SU-DHL-6 (cell line): ENCODE data around the gene XYLT1.

ENCODE experiments used
- H2AFZ ChIP-seq: fragments of 200-600 bp; sonication (generic); 2 replicates; pipeline ENCODE4 v1.6.1; 2014; ENCODE audit warnings: low read depth, mild to moderate bottlenecking, moderate library complexity, mixed read lengths, antibody characterized with exemption, low read length; ENCODE audit not compliant: severe bottlenecking
- H3F3A ChIP-seq: fragments of 200-600 bp; shearing (Covaris generic); 2 replicates; pipeline ENCODE4 v1.6.0; 2016; ENCODE audit warnings: antibody characterized with exemption, mild to moderate bottlenecking; ENCODE audit not compliant: insufficient read depth
- H3K27ac ChIP-seq: fragments of 200-600 bp; sonication (generic); 2 replicates; pipeline ENCODE4 v1.5.1; 2016; ENCODE audit warnings: low read depth, mild to moderate bottlenecking, low read length, moderate library complexity, mixed read lengths
- H3K27me3 ChIP-seq: fragments of 200-600 bp; sonication (generic), shearing (Covaris generic); 2 replicates; pipeline ENCODE4 v1.6.0; 2014; ENCODE audit warnings: mild to moderate bottlenecking, low read length
- H3K36me3 ChIP-seq: fragments of 200-600 bp; sonication (generic); 2 replicates; pipeline ENCODE4 v1.6.1; 2014; ENCODE audit warnings: mild to moderate bottlenecking, low read length, mixed read lengths
- H3K4me2 ChIP-seq: fragments of 300-600, 200-600 bp; shearing (Covaris generic), sonication (generic); 2 replicates; pipeline ENCODE4 v1.6.0; 2014; ENCODE audit warnings: low read length, low read depth, mild to moderate bottlenecking; ENCODE audit not compliant: poor library complexity, severe bottlenecking
- H3K4me3 ChIP-seq: fragments of 200-600 bp; sonication (generic); 2 replicates; pipeline ENCODE4 v1.5.1; 2014; ENCODE audit warnings: antibody characterized with exemption, low read length, mild to moderate bottlenecking, mixed read lengths; ENCODE audit not compliant: insufficient read depth, poor library complexity, severe bottlenecking
- H3K79me2 ChIP-seq: fragments of 200-600 bp; sonication (generic); 2 replicates; pipeline ENCODE4 v1.6.1; 2014; ENCODE audit warnings: mild to moderate bottlenecking, low read length, moderate library complexity; ENCODE audit not compliant: insufficient read depth
- H3K9ac ChIP-seq: fragments of 200-600 bp; sonication (generic); 2 replicates; pipeline ENCODE4 v1.7.0; 2014; ENCODE audit warnings: mild to moderate bottlenecking, low read length
- H3K9me2 ChIP-seq: fragments of 200-600 bp; sonication (generic); replicated peaks from 2 replicates; pipeline ENCODE4 v1.6.1; 2014; ENCODE audit warnings: low read length; ENCODE audit not compliant: insufficient read depth
- H3K9me3 ChIP-seq: fragments of 200-600 bp; sonication (generic); 2 replicates; pipeline ENCODE4 v1.6.1; 2014; ENCODE audit warnings: low read length, mixed read lengths; ENCODE audit not compliant: insufficient read depth
- H4K20me1 ChIP-seq: fragments of 200-600 bp; sonication (generic); 2 replicates; pipeline ENCODE4 v1.6.1; 2014; ENCODE audit warnings: low read depth, mild to moderate bottlenecking, antibody characterized with exemption, low read length, moderate library complexity, mixed read lengths
- EZH2phosphoT487 ChIP-seq: fragments of 200-600 bp; sonication (generic), shearing (Covaris generic); conservative IDR thresholded peaks from 2 replicates; pipeline ENCODE4 v1.6.1; 2018; ENCODE audit warnings: mild to moderate bottlenecking, antibody characterized with exemption, low read length, moderate library complexity, mixed read lengths
- TF ChIP-seq, protein P1 (sequence below): fragments of 200-600 bp; sonication (generic); IDR thresholded peaks from one replicate; pipeline ENCODE4 v1.5.1; 2017; ENCODE audit warnings: antibody characterized with exemption, mild to moderate bottlenecking, low read length, moderate library complexity; ENCODE audit not compliant: insufficient read depth, poor library complexity, severe bottlenecking

The XYLT1 gene

DNA sequence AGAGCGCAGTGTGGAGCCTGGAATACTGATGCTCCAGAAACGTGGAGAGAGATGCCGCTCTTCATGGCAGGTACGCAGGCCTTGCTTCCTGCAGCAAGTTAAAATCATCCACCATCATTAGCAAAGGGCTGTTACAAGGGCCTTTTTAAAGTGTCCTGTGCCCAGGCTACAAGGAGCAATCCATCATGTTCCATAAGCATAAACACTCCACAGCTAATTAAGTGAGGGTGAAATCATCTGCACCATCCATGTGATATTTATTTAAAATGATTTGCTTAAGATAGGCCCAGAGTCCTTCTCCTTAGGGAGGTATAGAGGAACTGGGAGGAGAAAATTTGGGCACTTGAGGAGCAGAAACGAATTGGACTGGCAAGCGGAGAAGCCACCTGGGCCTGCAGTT, 372.1 kb downstream of the XYLT1 start:
- no peaks in the 10 kb centered on the region for H3K79me2 ChIP-seq
- TF ChIP-seq, protein P1, sequence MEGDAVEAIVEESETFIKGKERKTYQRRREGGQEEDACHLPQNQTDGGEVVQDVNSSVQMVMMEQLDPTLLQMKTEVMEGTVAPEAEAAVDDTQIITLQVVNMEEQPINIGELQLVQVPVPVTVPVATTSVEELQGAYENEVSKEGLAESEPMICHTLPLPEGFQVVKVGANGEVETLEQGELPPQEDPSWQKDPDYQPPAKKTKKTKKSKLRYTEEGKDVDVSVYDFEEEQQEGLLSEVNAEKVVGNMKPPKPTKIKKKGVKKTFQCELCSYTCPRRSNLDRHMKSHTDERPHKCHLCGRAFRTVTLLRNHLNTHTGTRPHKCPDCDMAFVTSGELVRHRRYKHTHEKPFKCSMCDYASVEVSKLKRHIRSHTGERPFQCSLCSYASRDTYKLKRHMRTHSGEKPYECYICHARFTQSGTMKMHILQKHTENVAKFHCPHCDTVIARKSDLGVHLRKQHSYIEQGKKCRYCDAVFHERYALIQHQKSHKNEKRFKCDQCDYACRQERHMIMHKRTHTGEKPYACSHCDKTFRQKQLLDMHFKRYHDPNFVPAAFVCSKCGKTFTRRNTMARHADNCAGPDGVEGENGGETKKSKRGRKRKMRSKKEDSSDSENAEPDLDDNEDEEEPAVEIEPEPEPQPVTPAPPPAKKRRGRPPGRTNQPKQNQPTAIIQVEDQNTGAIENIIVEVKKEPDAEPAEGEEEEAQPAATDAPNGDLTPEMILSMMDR = no peak
- no peak for TF ChIP-seq EZH2phosphoT487
- no peak overlapping the region for H2AFZ ChIP-seq
- H3F3A ChIP-seq = no peaks in the 10 kb centered on the region
- H3K4me2 ChIP-seq = no peak overlapping the region
- no peaks in the 10 kb centered on the region for H4K20me1 ChIP-seq
- H3K9me3 ChIP-seq = no peaks in the 10 kb centered on the region
- H3K27me3 ChIP-seq = no peaks in the 10 kb centered on the region
- H3K27ac ChIP-seq = no peak overlapping the region
- no peaks in the 10 kb centered on the region for H3K36me3 ChIP-seq
- H3K4me3 ChIP-seq = no peak overlapping the region
- H3K9me2 ChIP-seq = no peaks in the 10 kb centered on the region
- no peak overlapping the region for H3K9ac ChIP-seq

DNA sequence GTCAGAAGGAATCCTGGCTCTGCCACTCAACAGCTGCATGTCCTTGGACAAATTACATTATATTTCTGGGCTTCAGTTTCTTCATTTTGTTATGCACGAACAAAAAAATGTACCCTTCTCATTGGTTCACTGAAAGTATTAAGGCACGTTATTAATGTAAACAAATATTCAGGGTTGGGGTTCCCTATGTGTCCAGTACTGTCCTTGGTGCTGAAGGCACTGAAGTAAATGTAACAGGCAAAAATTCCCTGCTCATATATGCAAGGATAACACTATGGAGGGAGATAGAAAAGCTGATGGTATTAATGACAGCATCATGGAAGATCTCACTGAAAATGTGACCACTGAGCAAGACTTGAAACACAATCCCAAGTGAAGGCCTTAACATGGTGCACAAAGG, 386.6 kb downstream of the XYLT1 start:
- Histone ChIP-seq H3K9me2 (no peaks in the 10 kb centered on the region), H3K27me3 (no peaks in the 10 kb centered on the region), H3K36me3 (no peaks in the 10 kb centered on the region), H3K4me2 (no peak overlapping the region), H4K20me1 (no peaks in the 10 kb centered on the region), H3F3A (no peaks in the 10 kb centered on the region), H3K9ac (no peak overlapping the region), H3K4me3 (no peak overlapping the region), H3K27ac (no peak overlapping the region), H3K79me2 (no peaks in the 10 kb centered on the region), H3K9me3 (no peaks in the 10 kb centered on the region), H2AFZ (no peak overlapping the region)
- TF ChIP-seq, protein P1 = no peak
- TF ChIP-seq EZH2phosphoT487 = no peak

DNA sequence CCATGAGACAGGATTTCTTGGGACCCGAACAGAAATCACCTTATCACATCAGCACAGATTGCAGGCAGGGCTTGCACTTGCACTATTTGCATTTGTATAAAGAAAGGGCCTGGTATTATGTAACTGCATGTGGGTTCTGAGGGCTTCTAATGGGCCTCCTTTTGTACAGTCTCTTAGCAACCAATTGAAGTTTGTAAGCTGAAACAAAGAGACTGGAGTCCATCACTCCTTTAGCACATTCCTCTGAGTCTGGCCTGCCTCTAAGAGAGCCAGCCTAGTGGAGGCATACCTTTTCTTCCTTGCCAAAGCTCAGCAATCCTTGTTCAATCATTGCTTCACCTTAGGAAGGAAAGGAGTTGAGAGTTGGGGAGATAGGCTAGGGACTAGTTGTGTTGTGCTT, 387.1 kb downstream of the XYLT1 start:
- Histone ChIP-seq H3K79me2 (no peaks in the 10 kb centered on the region), H2AFZ (no peak overlapping the region), H3K27ac (no peak overlapping the region), H3K9me2 (no peaks in the 10 kb centered on the region), H3K9ac (no peak overlapping the region), H3K27me3 (no peaks in the 10 kb centered on the region), H4K20me1 (no peaks in the 10 kb centered on the region), H3K36me3 (no peaks in the 10 kb centered on the region), H3K4me3 (no peak overlapping the region), H3K9me3 (no peaks in the 10 kb centered on the region), H3K4me2 (no peak overlapping the region), H3F3A (no peaks in the 10 kb centered on the region)
- TF ChIP-seq, protein P1 = no peak
- TF ChIP-seq EZH2phosphoT487 = no peak
